Kidney (tissue), 14 donors: ENCODE results near the gene PRR22. TPM values are rescaled to one million over a fixed set of nuclear protein-coding genes. Genes with fewer than 3 reads are reported as not detected.

Experiments used
- DNase-seq, 5 donors: peaks; one replicate each; pipeline ENCODE4 v3.0.0-alpha.2; 2013 to 2020
- FAIRE-seq: peaks from 2 replicates; lab custom pipeline; 2012; peaks lifted over from hg19 to GRCh38; lab: Jason Lieb, UNC
- H3K27ac ChIP-seq, 2 donors: one replicate each; pipeline ENCODE4 v1.7.0; 2013; ENCODE audit warnings: low read depth in 2 of 2, low read length in 2 of 2, inconsistent platforms in 1 of 2
- H3K27me3 ChIP-seq: one replicate; pipeline ENCODE4 v1.7.1; 2013; ENCODE audit warnings: low read length, inconsistent platforms; ENCODE audit not compliant: control insufficient read depth, insufficient read depth
- H3K36me3 ChIP-seq, 3 donors: one replicate each; pipeline versions ENCODE4 v1.7.0 to v1.7.1; 2013; ENCODE audit warnings: low read length in 3 of 3, control low read depth in 1 of 3, inconsistent platforms in 1 of 3; ENCODE audit not compliant: insufficient read depth in 3 of 3, control insufficient read depth in 2 of 3
- H3K4me1 ChIP-seq, 3 donors: one replicate each; pipeline versions ENCODE4 v1.7.0 to v1.7.1; 2013; ENCODE audit warnings: low read length in 3 of 3, inconsistent platforms in 1 of 3, low read depth in 1 of 3; ENCODE audit not compliant: control insufficient read depth in 2 of 3, insufficient read depth in 2 of 3
- H3K4me3 ChIP-seq, 3 donors: one replicate each; pipeline versions ENCODE4 v1.7.0 to v1.8.1; 2013; ENCODE audit warnings: low read length in 3 of 3, control low read depth in 1 of 3, inconsistent platforms in 1 of 3
- H3K9ac ChIP-seq, 3 donors: one replicate each; pipeline versions ENCODE4 v1.7.0 to v1.7.1; 2013; ENCODE audit warnings: low read length in 3 of 3, control low read depth in 1 of 3, inconsistent platforms in 1 of 3
- H3K9me3 ChIP-seq, 3 donors: one replicate each; pipeline versions ENCODE4 v1.7.0 to v1.7.1; 2013; ENCODE audit warnings: low read length in 3 of 3, control low read depth in 1 of 3, inconsistent platforms in 1 of 3; ENCODE audit not compliant: control insufficient read depth in 2 of 3, insufficient read depth in 1 of 3
- intact Hi-C: fragments of 100-400 bp; cut with DNase I; formaldehyde crosslinking; loops from one replicate; pipeline ENCODE4 v1.11.1; 2022
- polyA plus RNA-seq: library from polyadenylated mRNA; stranded (reverse); fragments of 350-450 nt; fragmentation: Illumina TruSeq; extraction: RNeasy Lipid Tissue Mini Kit (QIAGEN cat#74804); gene quantifications from one replicate; pipeline ENCODE4 v1.2.3, GENCODE V29; 2014; ENCODE audit warnings: low read depth, low replicate concordance; ENCODE audit not compliant: insufficient read depth
- total RNA-seq: library from RNA; stranded (reverse); fragmentation: NEBNext Ultra II Directional; extraction: Animal tissue kit (Norgen Biotek cat#: 25700); gene quantifications from one replicate; pipeline ENCODE4 v1.2.1, GENCODE V29; 2021
- TF ChIP-seq, protein P1 (sequence below): IDR thresholded peaks from 3 replicates; pipeline ENCODE4 v1.5.1; 2012; ENCODE audit warnings: mild to moderate bottlenecking, moderate library complexity, borderline replicate concordance; ENCODE audit not compliant: insufficient read depth; ENCODE audit errors: extremely low read depth
- donor health status: control.
- donor health status: control.
- donor health status: control.
- donor health status: control.
- donor health status: control.
- donor health status: DM: yes; HTN: yes; CAD: no.
- donor health status: Normal renal cell carcinoma (clear cell type).

Gene PRR22
- total and polyA plus RNA-seq, 2 donors from 2014 or later, result 4.1 to 4.2 TPM

- no peak overlapping the region for H3K9ac ChIP-seq
- no peaks in the 10 kb centered on the region for H3K9me3 ChIP-seq
- no peak overlapping the region for H3K27ac ChIP-seq
- H3K27me3 ChIP-seq, result no peaks in the 10 kb centered on the region
- H3K4me1 ChIP-seq, result peaks cover 0 to 8% (median 6%) of the 10 kb centered on the region in 3 donors
- peaks cover 0 to 27% (median 23%) of the 10 kb centered on the region in 3 donors for H3K36me3 ChIP-seq
- intact Hi-C loops, result no loop called here
- TF ChIP-seq, protein P1, sequence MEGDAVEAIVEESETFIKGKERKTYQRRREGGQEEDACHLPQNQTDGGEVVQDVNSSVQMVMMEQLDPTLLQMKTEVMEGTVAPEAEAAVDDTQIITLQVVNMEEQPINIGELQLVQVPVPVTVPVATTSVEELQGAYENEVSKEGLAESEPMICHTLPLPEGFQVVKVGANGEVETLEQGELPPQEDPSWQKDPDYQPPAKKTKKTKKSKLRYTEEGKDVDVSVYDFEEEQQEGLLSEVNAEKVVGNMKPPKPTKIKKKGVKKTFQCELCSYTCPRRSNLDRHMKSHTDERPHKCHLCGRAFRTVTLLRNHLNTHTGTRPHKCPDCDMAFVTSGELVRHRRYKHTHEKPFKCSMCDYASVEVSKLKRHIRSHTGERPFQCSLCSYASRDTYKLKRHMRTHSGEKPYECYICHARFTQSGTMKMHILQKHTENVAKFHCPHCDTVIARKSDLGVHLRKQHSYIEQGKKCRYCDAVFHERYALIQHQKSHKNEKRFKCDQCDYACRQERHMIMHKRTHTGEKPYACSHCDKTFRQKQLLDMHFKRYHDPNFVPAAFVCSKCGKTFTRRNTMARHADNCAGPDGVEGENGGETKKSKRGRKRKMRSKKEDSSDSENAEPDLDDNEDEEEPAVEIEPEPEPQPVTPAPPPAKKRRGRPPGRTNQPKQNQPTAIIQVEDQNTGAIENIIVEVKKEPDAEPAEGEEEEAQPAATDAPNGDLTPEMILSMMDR, result no peak
- DNase-seq (no peak), FAIRE-seq (no peak)
- H3K4me3 ChIP-seq, result no peak overlapping the region
These were observed 3.0 kb upstream of the PRR22 start for GRCh38 chr19:5787409-5788182.

- Histone ChIP-seq H3K9ac (no peak overlapping the region), H3K9me3 (no peaks in the 10 kb centered on the region), H3K36me3 (peaks cover 0 to 27% (median 23%) of the 10 kb centered on the region in 3 donors), H3K27ac (no peak overlapping the region), H3K4me1 (peaks cover 0 to 8% (median 6%) of the 10 kb centered on the region in 3 donors), H3K4me3 (no peak overlapping the region), H3K27me3 (no peaks in the 10 kb centered on the region)
- TF ChIP-seq, protein P1, result no peak
- intact Hi-C loops, result no loop called here
- FAIRE-seq, result no peak
- DNase-seq, result no peak
These were observed 2.3 kb upstream of the PRR22 start for GRCh38 chr19:5786593-5787408.

GRCh38 chr19:5785423-5785822 lies 877 bp upstream of the PRR22 start:
- Histone ChIP-seq H3K27me3 (no peaks in the 10 kb centered on the region), H3K27ac (no peak overlapping the region), H3K4me3 (no peak overlapping the region), H3K9ac (no peak overlapping the region), H3K9me3 (no peaks in the 10 kb centered on the region), H3K4me1 (peaks cover 0 to 6% (median 4%) of the 10 kb centered on the region in 3 donors), H3K36me3 (peaks cover 0 to 27% (median 23%) of the 10 kb centered on the region in 3 donors)
- intact Hi-C loops, result no loop called here
- TF ChIP-seq, protein P1, result no peak
- no peak for FAIRE-seq
- no peak for DNase-seq
